DMS 273 treated with DMSO at 0.1 percent for 48 hours (cell line): ENCODE results near the gene CENPX.

Experiments
- DNase-seq: peaks from one replicate; lab custom pipeline; 2025; lab: John Stamatoyannopoulos, UW

The CENPX gene

DNA sequence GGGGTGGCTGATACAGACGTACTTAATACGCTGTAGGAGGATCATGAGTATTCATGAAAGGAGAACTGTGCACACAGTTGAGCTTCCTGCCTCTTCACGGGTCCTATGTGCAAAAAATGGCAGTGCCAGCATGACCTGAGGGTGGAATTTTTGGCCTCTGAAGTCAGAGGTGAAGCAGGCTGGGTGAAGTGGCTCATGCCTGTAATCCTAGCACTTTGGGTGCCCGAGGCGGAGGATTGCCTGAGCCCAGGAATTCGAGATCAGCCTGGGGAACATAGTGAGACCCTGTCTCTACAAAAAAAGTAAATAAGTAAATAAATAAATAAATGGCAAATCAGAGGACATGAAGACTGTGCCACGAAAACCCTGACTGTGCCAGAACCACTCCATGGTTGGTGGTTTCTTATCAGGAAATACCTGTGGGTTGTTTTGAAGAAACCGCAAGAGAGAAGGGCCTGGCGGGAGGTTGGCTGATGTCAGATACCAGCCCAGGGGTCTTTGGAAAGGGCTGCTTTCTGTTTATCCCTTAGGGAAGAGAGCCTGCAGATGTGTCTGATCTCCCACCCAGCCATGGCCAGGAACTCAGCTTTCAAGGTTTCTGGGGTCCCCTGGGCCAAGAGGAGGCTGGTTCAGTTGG is 41.9 kb downstream of the CENPX start:
- DNase-seq: no peak

DNA sequence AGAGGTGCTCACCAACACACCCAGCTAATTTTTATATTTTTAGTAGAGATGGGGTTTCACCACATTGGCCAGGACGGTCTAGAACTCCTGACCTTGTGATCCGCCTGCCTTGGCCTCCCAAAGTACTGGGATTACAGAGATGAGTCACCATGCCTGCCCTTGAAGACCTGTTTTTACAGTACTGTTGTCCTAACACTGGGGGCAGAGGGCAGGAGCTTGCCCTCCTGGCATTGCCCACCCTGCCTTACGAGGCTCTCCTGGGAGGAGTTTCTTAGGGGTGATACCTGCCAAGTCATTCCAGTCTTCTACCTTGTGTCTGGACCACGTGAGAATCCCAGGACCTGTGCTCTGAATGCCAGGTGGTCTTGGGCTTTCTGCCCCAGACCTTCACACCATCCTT is 42.6 kb downstream of the CENPX start:
- no peak for DNase-seq

DNA sequence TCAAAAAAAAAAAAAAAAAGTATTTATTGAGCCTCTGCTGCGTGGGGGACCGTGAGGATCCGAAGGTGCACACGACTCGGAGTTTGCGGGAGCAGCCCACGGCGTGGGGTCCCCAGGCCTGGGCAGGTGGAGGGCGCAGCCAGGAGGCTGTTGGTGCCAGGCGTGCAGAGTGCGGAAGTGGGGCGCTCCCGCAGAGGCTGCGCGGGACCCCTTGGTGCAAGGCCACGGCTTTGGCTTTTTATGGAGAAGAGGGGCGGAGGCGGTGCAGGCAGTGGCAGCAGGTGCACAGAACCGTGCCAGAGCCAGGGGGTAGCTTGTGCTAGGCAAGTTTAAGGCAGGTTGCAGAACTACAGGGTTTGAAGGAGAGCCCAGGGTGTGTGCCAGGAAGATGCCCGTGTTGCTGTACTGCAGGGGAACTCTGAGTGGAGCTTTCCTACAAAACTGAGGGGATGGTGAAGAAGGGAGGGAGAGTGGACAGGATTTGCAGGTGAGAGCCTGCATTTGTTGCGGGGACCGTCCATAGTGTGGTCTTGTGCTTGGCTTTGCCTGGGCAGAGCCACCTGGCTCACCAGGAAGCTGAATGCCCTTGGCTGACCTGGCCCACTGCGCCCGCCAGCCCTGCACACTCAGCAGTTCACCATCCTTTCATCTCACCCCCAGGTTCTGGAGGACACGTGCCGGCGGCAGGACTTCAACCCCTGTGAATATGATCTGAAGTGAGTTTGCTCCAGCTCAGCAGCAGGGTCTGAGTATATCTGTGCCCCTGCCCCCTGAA is 44.0 kb downstream of the CENPX start:
- no peak for DNase-seq

DNA sequence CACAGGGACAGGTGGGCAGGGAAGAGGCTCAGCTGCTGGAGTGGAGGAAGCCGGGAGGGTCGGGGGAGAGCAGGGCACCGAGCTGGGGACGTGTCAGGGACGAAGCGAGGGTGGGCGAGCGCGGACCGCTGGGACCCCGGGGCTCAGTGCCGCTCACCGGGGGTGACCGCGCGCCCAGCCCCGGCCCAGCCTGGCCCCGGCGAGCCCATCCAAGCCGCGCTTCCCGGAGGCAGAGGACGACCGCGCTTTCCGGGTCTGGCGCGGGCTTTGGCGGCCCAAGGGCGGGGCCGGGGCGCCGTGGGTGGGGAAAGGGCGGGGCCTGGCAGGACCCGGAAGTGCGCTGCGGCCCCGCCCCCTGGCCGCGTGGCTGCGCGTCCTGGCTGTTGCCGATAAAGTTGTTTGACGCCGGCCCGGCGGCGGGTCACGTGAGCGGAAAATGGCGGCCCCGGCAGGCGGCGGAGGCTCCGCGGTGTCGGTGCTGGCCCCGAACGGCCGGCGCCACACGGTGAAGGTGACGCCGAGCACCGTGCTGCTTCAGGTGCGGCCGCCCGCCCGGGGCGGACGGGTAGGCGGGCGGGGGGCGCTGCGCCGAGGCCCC is 45.4 kb downstream of the CENPX start, which contains the start of gene ASPSCR1:
Gene ASPSCR1 (plus strand): TSS at position 419 of the 598 bp plus-strand sequence. CDS start 18 bp downstream, at position 437.
- peak; percentile 64 for DNase-seq

DNA sequence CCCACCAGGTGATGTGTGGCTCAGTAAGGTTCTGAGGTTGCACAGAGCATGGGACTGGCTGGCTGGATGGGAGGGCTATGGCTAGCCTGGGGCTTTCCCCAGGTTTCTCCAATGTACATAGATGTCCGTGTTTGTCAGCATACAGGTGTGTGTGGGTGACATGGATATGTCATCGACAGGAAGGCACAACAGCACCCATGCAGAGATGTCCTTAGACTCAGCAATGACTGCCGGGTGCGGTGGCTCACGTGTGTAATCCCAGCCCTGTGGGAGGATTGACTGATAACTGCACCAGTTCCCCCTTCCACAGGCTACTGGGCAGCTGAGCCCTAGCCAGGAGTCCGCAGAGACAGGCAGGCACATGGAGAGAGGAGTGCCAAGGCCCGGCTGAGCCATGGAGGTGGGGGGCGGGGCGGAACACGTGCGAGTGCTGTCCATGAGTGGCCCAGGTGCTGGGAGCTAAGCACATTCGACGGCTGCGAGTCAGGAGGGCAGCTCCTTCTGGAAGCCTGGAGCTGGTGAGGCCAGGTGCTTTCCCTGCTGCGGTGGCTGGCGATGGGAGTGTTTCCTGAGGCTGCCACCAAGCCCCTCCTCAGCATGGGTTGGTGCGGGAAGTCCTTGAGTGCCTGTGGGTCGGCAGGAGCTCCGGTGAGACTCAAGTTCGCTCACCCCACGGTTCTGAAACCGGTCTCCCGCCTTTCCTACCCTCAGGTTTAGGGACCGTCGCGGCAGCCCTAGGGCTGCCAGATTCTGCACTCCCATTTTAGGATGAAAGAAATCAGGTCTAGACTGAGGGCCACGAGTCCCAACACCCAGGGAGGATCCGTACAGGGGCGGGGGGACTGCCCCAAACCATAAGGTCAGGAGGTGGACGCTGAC is 46.1 kb downstream of the CENPX start:
- no peak for DNase-seq

DNA sequence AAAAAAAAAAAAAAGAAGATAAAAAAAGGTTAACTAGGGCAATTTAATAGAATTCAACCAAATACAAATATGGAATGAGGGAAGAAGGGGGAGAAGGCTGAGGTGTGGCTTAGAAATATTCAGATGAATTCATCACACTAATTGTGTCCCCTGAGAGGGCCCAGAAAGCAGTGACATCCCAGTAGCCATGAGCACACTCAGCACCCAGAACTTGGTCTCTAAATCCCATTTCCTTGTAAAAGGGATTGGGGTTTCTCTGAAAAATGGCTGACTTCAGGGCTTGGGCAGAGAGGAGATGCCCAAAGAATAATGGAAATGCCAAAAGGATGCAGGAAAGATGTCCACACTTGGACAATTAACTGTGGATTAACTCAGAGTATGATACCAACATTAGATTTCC is 49.2 kb downstream of the CENPX start:
- DNase-seq: no peak

DNA sequence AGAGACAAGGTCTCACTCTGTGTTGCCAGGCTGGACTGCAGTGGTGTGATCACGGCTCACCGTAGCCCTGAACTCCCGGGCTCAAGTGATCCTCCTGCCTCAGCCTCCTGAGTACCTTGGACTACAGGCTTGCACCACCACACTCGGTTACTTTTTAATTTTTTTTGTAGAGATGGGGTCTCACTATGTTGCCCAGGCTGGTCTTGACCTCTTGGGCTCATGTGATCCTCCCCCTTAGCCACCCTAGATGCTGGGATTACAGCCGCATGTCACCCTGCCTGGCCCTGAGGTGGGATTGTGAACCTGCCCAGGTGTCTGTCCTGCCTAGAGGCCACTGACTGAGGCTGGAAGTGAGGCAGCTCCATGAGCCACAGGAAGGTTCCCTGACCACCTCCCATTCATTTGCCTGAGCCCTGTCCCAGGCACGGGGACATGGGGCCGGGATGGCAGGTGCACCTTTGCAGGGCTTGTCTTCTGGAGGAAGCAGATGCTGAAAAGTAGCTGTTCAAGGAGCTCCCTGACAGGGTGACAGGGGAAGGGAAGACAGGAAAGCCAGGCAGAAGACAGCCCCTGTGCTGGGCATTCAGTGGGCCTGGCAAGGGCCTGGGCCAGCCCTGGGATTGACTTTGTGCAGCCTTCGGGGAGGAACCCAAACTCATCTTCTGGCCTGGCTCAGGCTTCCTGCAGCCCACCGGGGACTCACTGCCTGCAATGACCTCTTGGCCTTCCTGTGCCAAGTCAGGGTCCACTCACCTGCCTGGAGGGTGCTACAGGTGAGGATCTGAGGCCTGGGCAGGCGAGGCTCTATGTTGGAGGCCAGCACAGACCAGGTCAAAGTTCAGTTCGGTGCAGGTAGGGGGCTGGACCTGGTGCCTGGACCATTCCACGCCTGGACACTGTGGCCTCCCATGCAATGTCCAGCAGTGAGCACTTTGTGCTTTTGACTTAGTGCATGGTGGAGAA is 53.5 kb downstream of the CENPX start:
- no peak for DNase-seq
